ENCODE measurements around the gene AQP1. TPM values are rescaled to one million over a fixed set of nuclear protein-coding genes. Genes with fewer than 3 reads are reported as not detected.

The AQP1 gene
- total RNA-seq, 4 donors from 2014 or later = 81.9 to 149 (median 113) TPM

DNA sequence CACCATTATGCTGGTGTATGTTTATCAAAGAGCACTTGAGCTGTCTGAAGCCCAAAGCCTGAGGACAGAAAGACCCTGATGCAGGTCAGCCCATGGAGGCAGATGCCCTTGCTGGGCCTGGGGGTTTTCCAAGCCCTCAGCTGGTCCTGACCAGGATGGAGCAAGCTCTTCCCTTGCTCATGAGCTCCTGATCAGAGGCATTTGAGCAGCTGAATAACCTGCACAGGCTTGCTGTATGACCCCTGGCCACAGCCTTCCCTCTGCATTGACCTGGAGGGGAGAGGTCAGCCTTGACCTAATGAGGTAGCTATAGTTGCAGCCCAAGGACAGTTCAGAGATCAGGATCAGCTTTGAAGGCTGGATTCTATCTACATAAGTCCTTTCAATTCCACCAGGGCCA is 13.0 kb downstream of the AQP1 start:
- Histone ChIP-seq H3K36me3 (no peaks in the 10 kb centered on the region), H3K4me3 (no peak overlapping the region), H3K27me3 (no peaks in the 10 kb centered on the region), H3K9me3 (no peaks in the 10 kb centered on the region), H3K4me1 (peaks cover 19 to 23% of the 10 kb centered on the region in 2 donors), H3K27ac (no peak overlapping the region)
- ATAC-seq = no peak
- TF ChIP-seq, protein P1, sequence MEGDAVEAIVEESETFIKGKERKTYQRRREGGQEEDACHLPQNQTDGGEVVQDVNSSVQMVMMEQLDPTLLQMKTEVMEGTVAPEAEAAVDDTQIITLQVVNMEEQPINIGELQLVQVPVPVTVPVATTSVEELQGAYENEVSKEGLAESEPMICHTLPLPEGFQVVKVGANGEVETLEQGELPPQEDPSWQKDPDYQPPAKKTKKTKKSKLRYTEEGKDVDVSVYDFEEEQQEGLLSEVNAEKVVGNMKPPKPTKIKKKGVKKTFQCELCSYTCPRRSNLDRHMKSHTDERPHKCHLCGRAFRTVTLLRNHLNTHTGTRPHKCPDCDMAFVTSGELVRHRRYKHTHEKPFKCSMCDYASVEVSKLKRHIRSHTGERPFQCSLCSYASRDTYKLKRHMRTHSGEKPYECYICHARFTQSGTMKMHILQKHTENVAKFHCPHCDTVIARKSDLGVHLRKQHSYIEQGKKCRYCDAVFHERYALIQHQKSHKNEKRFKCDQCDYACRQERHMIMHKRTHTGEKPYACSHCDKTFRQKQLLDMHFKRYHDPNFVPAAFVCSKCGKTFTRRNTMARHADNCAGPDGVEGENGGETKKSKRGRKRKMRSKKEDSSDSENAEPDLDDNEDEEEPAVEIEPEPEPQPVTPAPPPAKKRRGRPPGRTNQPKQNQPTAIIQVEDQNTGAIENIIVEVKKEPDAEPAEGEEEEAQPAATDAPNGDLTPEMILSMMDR (IDR thresholded peaks at IDR 0.05 in 4 of 5, conservative IDR thresholded peaks at IDR 0.05 in 1 of 5) = no peak
- DNase-seq = no peak
- in situ Hi-C loops (cut with MboI; ENCODE audit: low sequenced_read_pairs in 4 of 4) (no loop called here), intact Hi-C loops (cut with DNase I; ENCODE audit: low total_unique reads) (no loop called here)

DNA sequence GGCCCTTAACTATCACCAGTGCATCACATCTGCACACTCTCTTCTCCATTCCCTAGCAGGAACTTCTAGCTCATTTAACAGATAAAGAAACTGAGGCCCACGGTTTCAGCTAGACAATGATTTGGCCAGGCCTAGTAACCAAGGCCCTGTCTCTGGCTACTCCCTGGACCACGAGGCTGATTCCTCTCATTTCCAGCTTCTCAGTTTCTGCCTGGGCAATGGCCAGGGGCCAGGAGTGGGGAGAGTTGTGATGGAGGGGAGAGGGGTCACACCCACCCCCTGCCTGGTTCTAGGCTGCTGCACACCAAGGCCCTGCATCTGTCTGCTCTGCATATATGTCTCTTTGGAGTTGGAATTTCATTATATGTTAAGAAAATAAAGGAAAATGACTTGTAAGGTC is 13.5 kb downstream of the AQP1 start:
- TF ChIP-seq, protein P1 (IDR thresholded peaks at IDR 0.05 in 4 of 5, conservative IDR thresholded peaks at IDR 0.05 in 1 of 5) = no peak
- no peak for TF ChIP-seq POLR2A (IDR thresholded peaks at IDR 0.05)
- DNase-seq = no peak
- Histone ChIP-seq H3K27me3 (no peaks in the 10 kb centered on the region), H3K27ac (no peak overlapping the region), H3K9me3 (no peaks in the 10 kb centered on the region), H3K4me1 (peaks cover 17 to 19% of the 10 kb centered on the region in 2 donors), H3K4me3 (no peak overlapping the region), H3K36me3 (no peaks in the 10 kb centered on the region)
- in situ Hi-C loops (cut with MboI; ENCODE audit: low sequenced_read_pairs in 4 of 4) = no loop called here
- intact Hi-C loops (cut with DNase I; ENCODE audit: low total_unique reads) = no loop called here
- ATAC-seq = no peak

DNA sequence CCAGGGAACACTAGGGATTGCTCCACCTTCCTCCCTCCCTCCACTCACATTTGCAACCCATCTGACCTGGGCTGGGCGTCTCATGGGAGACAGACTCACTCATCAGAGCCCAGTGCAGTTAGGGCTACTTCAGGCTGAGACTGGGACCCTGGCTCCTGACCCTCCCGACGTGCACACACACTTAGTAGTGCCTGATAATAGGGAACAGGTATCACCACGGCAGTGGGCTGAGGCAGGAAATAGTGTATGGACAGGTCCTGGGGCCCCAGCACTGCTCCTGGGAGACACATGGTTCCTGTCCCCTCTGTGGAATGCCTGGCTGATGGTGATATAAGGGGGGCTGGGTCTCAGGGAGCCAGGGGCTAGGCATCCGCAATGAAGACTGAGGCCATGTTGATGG is 14.3 kb downstream of the AQP1 start:
- TF ChIP-seq, protein P1 (IDR thresholded peaks at IDR 0.05 in 4 of 5, conservative IDR thresholded peaks at IDR 0.05 in 1 of 5) = no peak
- no peak for TF ChIP-seq POLR2A (IDR thresholded peaks at IDR 0.05)
- peaks cover 11 to 15% of the 10 kb centered on the region in 2 donors for H3K4me1 ChIP-seq
- H3K27ac ChIP-seq = no peak overlapping the region
- in situ Hi-C loops (cut with MboI; ENCODE audit: low sequenced_read_pairs in 4 of 4) (no loop called here), intact Hi-C loops (cut with DNase I; ENCODE audit: low total_unique reads) (no loop called here)
- ATAC-seq (no peak), DNase-seq (no peak)
- no peaks in the 10 kb centered on the region for H3K36me3 ChIP-seq
- H3K9me3 ChIP-seq = no peaks in the 10 kb centered on the region
- no peak overlapping the region for H3K4me3 ChIP-seq
- H3K27me3 ChIP-seq = no peaks in the 10 kb centered on the region

DNA sequence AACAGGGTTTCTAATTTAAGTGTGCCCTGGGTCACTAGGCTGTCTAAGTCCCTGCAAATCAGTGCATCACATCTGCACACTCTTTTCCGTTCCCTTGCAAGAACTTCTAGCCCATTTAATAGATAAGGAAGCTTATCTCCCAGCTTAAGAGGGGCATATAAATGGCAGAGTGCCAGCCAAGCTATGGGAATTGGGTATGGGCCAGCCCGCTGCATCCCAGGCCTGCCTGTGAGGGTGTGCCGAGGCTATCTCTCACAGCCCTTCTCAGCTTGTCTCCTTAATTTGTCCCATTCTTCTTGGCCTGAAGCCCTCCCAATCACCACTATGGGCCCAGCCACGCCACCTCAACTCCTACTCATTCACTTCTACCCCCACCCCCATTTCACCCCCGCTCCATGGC is 14.7 kb downstream of the AQP1 start:
- Histone ChIP-seq H3K27ac (no peak overlapping the region), H3K36me3 (no peaks in the 10 kb centered on the region), H3K9me3 (no peaks in the 10 kb centered on the region), H3K4me1 (peaks cover 8 to 15% of the 10 kb centered on the region in 2 donors), H3K4me3 (no peak overlapping the region), H3K27me3 (no peaks in the 10 kb centered on the region)
- intact Hi-C loops (cut with DNase I; ENCODE audit: low total_unique reads) (no loop called here), in situ Hi-C loops (cut with MboI; ENCODE audit: low sequenced_read_pairs in 4 of 4) (no loop called here)
- DNase-seq (no peak), ATAC-seq (no peak)
- no peak for TF ChIP-seq POLR2A (IDR thresholded peaks at IDR 0.05)
- TF ChIP-seq, protein P1 (IDR thresholded peaks at IDR 0.05 in 4 of 5, conservative IDR thresholded peaks at IDR 0.05 in 1 of 5) = no peak

DNA sequence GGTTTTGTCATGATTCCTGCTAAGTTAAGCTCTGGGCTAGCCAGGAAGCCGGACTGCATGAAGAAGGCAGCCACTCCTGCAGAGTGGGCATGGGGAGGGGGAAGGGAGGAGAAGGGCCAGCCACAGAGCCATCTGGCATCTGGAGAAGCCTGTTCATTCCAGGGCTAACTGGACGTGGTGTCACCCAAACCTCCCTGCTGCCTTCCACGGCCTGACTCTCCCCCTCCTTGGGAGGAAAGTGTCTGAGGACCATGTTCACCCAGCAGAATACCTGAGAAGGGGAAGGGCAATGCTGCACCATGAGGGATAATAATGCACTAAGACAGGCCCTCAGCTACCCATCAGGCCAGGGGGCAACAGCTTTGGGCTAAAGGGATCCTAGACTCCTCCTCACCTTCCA is 15.4 kb downstream of the AQP1 start:
- Histone ChIP-seq H3K27me3 (no peaks in the 10 kb centered on the region), H3K36me3 (no peaks in the 10 kb centered on the region), H3K4me3 (no peak overlapping the region), H3K27ac (no peak overlapping the region), H3K9me3 (no peaks in the 10 kb centered on the region), H3K4me1 (peaks cover 8 to 18% of the 10 kb centered on the region in 2 donors)
- TF ChIP-seq, protein P1 (IDR thresholded peaks at IDR 0.05 in 4 of 5, conservative IDR thresholded peaks at IDR 0.05 in 1 of 5) = no peak
- TF ChIP-seq POLR2A (IDR thresholded peaks at IDR 0.05) = no peak
- in situ Hi-C loops (cut with MboI; ENCODE audit: low sequenced_read_pairs in 4 of 4) (no loop called here), intact Hi-C loops (cut with DNase I; ENCODE audit: low total_unique reads) (no loop called here)
- ATAC-seq (no peak), DNase-seq (peak in 1 of 2 donors; percentile 1)

Data from gastrocnemius medialis (tissue), 4 donors.